ENCODE measurements around the gene DDX59.
"Not testable (repeated sequence)": the region's sequence is repeated elsewhere in the genome, so short reads cannot be mapped to it uniquely, and the experiment has no call there.

Gene DDX59

DNA sequence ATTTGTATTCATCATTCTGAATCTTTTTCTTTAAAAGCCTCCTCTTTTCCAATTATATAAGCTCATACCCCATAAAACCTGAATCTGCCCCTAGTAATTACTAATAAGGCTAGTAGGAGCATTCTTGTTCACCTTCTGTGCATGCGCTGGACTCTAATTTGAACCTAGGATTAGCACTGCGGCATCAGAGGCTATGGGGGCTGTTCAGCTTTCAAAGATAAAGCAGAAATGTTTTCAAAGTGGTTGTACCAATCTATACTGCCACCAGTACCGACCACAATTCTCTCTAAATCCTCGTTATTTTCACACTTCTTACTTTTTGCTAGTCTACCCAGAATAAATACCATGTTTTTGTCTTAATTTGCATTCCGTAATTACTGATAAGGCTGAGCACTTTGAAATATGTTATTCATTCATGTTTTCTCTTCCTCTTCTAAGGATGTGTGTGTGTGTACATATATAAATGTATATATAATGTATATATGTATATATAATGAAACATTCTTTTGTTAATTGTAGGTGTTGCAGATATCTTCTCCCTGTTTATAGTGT lies 1.6 kb upstream of the DDX59 start:
- DNase-seq (ENCODE audit: low read depth in 2 of 2), result no peak

DNA sequence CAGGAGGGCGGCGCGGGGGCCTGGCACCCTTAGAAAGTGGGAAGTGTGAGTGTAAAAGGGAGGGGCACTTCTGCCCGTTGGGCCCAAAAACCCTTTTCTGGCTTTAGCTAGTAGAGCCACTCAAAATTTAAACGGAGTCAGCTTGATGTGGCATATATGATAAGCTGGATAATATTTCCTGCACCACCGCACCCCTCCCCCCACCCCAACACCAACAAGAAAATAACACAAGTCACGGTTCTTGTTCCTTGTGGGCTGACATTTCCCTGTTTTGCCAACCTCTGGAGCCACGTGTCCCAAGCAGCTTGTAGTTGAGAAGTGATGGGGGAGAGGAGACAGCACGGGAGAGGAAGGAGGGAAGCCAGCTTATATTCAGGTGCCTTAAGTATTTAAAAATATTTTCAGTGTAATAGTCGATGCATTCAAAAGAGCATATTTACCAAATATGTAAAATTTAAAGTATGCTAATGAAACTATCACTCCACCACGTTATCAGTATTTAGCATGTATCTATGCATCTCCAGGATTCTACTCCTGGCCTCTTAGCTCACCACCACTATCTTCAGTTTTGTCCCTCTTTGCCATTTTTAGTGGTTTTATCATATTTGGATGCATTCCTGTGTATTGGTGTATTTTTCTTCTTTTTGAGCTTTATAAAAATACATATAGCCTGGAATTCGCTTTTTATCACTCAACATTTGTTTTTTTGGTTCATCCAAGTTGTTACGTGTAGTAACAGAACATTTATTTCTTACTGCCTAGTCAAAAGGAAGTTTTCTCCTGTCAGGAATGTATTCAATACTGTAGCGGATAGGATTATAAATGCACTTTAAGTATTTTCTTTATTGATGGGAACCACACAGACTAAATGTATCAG lies 773 bp upstream of the DDX59 start:
- DNase-seq (ENCODE audit: low read depth in 2 of 2), result no peak

GRCh38 chr1:200668514-200669313 lies 993 bp downstream of the DDX59 start:
- DNase-seq (ENCODE audit: low read depth in 2 of 2), result no peak

DNA sequence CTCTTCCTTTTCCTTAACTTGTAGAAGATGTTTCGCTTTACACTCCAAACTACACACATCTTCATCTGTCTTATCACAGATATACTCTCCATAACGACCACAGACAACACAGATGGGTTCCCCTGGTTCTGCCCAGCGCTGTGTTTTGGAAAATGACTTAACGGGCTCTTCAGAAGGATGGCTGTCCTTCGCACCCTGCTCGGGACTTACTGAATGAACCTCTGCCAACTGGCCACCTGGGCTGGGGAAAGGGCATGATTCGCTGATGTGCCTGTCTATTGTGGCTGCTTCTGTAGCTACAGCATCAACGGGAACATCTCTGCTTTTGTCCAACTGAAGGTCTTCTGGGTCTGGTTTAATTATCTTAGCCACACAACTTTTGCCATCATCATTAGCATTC lies 3.4 kb downstream of the DDX59 start:
- DNase-seq (ENCODE audit: low read depth in 2 of 2), result no peak

DNA sequence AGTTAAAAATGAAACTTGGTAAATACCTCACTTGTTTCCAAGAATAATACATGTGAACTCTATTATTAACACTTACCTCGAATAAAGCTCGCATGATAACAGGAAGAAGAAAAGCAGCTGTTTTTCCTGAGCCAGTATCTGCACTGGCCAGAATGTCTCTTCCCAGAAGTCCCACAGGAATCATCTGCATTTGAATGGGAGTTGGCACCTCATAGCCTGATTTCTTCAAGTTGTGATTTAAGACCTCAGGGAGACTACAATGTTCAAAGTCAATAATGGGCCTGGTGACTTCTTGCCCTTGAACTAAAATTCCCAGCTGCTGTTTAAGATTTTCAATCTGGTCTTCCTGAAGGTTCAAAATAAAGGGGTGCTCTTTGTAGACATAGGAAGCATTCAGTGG lies 3.8 kb downstream of the DDX59 start:
- no peak for DNase-seq (ENCODE audit: low read depth in 2 of 2)

GRCh38 chr1:200660719-200661118 lies 9.0 kb downstream of the DDX59 start:
- no peak for DNase-seq (ENCODE audit: low read depth in 2 of 2)

DNA sequence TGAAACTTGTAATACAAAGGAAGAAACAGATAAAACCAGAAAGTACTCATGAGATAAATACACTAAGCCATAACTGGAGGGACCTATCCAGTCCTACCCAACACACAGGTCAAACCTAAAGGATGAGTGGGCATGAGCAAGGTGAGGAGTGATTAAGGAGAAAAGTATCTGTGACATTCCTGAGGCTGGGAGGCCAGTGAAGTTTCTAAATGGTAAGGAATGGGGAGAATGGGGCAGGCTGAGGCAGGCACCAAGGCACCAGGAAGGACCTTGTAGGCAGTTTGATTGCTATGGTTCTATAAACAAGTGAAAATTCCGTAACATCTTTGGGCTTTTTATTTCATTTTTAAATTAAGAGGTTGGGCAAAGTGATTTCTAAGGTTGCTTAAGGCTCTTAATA lies 10.4 kb downstream of the DDX59 start:
- DNase-seq (ENCODE audit: low read depth in 2 of 2), result no peak

GRCh38 chr1:200658037-200658818 lies 11.5 kb downstream of the DDX59 start:
- no peak for DNase-seq (ENCODE audit: low read depth in 2 of 2)

GRCh38 chr1:200654660-200655059 lies 15.0 kb downstream of the DDX59 start:
- DNase-seq (ENCODE audit: low read depth in 2 of 2), result no peak

DNA sequence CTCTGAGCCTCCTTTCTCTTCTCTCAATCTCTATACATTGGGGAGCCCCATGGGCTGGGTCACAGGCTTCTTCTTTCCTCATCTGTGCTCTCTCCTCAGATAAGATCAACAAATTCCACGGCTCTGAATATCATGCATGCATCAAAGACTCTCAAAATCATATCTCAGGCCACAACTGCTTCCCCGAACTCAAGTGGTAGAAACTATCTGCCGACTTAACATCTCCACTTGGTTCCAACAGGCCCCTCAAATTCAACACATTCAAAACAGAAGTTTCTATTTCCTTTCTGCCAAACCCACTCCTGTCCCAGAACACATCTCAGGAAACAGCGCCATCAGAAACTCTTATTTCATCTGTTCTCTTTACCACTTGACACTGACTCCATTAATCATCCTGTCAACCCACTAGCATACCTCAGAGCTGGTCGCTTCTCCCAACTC lies 16.7 kb downstream of the DDX59 start:
- DNase-seq (ENCODE audit: low read depth in 2 of 2), result no peak

DNA sequence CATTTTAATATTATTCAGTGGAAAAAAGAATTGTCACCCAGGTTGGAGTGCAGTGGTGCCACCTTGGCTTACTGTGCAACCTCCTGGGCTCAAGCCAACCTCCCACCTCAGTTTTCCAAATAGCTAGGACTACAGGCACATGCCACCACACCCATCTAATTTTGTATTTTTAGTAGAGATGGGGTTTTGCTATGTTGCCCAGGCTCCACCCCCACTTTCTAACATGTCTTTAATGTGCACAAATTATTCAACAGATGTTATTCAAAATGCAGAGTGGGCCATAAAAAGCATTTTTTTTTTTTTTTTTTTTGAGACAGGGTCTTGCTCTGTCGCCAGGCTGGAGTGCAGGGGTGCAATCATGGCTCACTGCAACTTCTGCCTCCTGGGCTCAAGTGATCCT lies 17.3 kb downstream of the DDX59 start:
- no peak for DNase-seq (ENCODE audit: low read depth in 2 of 2)

DNA sequence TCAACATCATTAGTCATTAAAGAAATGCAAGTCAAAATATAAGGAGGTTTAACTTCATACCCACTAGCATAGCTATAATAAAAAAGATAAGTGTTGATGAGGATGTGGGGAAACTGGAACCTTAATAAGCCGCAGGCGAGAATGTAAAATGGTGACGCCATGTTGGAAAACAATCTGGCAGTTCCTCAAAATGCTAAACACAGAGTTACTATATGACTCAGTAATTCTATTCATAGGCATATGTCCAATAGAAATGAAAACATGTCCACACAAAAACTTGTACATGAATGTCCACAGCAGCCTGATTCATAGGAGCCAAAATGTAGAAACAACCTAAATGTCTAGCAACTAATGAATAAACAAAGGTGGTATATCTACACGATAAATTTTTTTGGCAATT lies 23.2 kb downstream of the DDX59 start:
- no peak for DNase-seq (ENCODE audit: low read depth in 2 of 2)

DNA sequence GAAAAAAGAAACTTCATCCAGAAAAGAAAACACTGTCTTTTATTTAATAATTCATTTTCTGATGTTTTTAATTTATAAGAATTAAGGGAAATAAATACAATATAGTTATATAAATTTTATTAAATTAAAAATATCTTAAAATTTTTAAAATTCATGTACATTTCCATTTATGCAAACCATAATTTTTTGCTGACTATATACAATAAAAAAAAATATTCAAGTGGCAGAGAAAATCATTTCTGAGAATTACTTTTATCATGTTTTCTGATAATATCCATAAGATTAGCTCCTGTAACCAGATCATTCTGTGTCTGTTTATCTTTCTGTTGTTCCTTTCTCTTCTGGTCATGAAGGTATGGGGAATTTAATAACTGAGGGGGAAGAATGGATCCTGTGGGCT lies 25.7 kb downstream of the DDX59 start:
- no peak for DNase-seq (ENCODE audit: low read depth in 2 of 2)

DNA sequence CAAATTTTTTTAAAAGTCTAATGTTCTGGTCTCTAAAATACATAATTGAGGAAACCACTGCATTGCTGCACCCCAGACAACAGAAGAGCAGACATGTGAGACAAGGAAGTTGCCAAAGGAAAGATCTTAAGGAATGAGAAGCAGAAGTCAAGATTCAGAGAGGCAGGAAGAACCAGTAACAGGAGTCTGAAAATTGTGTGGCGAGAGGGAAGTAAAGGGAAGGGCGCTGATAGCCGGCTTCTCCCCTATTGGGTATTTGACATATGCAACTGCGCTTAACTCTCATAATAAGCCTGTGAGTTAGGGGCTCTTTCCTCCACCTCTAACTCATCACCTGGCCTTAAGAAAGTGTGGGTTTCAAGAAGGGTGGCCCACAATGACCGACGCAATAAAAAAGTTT lies 27.2 kb downstream of the DDX59 start:
- no peak for DNase-seq (ENCODE audit: low read depth in 2 of 2)

DNA sequence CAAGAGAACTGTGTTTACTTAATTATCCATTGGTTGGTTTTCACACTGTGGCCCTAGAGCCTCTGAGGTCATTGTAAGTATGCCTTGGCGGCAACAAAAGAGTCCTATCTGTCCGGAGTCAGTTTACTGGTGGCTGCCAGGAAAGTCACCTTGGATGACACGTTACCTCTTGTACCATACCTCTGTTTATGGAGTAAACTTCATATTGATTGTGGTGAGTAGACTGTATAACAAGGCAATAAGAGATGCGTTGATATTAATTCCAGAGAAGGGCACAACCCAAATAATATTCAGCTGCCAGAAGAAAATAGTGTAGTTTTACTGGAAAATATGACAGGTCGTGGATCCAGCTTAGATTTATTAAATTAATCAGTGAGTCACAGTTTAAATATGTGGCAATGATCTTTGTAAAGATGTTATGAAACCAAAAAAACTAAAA lies 28.7 kb downstream of the DDX59 start:
- DNase-seq (ENCODE audit: low read depth in 2 of 2), result no peak

DNA sequence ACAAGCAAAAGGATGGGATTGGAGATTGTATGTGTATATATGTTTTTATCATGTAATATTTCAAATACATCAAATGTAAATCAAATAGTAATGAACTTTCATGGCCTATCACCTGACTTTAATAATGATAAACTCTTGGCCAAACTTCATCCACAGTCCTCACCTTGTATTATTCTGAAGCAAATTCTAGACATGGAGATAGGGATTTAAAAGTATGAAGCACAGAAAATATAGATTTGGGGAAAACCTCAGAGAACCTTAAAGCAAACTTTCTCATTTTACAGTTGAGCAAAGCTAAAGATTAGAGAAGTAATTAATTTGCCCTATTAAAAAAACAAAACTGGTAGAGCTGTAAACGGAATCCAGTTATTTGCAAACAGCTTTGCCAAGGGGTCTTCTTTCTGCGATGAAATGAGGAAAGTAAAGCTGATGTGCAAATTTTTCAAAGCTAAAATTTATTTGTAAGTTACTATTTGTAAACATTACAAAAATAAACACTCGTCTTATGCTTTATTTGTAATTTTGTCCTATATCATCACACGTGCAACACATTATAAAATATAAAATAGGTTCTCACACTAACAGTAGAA lies 29.2 kb downstream of the DDX59 start:
- DNase-seq (ENCODE audit: low read depth in 2 of 2), result no peak

- DNase-seq (ENCODE audit: low read depth in 2 of 2), result no peak
These were observed 31.6 kb downstream of the DDX59 start for GRCh38 chr1:200638073-200638472.

DNA sequence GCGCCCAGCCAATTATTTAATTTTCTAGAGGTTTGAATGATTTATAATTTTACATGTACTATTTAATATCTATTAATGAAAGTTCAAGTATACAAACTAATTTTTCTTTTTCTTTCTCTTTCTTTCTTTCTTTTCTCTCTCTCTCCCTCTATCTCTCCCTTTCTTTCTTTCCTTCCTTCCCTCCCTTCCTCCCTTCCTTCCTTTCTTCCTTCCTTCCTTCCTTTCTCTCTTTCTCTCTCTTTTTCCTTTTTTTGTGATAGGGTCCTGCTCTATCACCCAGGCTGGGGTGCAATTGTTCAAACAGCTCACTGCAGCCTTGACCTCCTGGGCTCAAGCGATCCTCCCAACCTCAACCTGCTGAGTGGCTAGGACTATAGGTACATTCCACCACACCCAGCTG lies 33.0 kb downstream of the DDX59 start:
- no peak for DNase-seq (ENCODE audit: low read depth in 2 of 2)

DNA sequence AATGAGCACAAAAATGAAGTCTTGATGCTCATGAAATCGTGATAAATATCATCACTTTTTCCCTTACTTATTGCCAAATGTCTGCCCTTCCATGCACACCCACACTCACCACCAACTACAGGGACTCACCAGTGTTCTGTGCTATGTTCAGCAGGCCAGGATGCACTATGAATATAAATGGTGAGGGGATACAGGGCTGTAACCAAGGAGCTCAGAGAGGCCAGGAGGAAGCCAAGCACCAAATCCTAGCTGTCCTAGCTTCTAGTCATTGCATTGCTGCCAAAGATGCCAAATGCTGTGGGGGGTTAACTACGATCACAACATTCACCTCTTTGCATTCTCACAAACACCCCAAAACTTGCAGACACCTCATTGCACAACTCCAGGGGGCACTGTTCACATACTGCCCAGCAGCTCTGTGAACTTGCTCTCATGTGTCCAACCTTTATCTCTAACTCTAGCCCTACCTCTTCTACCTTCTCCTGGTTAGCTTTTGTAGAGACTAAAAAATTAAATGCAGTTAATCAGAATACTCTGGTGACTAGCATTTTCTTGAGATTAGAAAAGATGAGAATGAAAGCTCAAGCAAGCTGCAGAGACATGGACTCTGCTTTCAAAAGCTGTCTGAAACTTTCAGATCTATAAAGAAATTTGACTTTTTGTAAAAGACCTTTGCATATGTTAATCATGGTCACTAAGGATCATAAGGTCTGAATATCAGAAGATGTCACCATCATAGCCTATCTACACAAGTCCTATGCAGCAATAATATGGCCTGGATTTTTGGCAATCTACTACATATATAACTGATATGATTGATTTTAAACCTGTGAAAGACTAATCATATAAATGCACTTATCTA lies 35.2 kb downstream of the DDX59 start:
- DNase-seq (ENCODE audit: low read depth in 2 of 2), result no peak

DNA sequence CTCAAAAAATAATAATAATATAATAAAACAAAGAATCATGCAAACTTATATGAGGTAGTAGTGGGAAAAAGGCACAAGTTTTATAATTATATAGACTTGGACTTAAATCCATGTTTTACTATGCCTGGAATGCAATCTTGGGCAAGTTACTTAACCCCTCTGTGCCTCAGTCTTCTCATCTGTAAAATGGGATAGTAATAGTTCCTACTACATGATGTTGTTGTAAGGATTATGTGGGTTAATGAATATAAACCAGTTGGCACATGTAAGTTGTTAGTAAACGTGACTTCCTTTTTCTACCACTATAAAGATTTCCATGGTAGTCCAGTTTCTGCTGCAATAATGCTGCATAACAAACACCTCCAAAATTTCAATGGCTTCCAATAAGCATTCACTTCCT lies 38.3 kb downstream of the DDX59 start:
- DNase-seq (ENCODE audit: low read depth in 2 of 2), result no peak

DNA sequence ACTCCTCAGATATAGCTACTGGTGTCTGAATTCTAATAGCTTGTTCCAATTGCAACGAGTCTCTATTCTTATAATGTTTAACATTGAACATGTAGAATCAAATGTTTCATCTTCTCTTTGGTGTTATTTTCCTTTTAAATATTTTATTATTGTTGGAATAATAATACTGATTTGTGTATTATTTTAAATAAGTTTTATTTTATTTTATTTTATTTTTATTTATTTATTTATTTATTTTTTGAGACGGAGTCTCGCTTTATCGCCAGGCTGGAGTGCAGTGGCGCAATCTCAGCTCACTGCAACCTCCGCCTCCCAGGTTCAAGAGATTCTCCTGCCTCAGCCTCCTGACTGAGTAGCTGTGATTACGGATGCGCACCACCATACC lies 39.2 kb downstream of the DDX59 start:
- not testable (repeated sequence) for DNase-seq (ENCODE audit: low read depth in 2 of 2)
